ENCODE data around the gene ZGPAT. TPM values are rescaled to one million over a fixed set of nuclear protein-coding genes. Genes with fewer than 3 reads are reported as not detected.
A peak's percentile ranks its signal among the peaks of the same experiment; 100 is the strongest.
"Not testable (repeated sequence)": the region's sequence is repeated elsewhere in the genome, so short reads cannot be mapped to it uniquely, and the experiment has no call there.

ZGPAT gene
- total RNA-seq, 2 experiments from 2014 or later = 41.6 to 42.8 TPM

- Mint-ChIP-seq H3K27ac (no peak overlapping the region), H3K4me3 (peak overlapping the region; percentile 90), H3K36me3 (ENCODE audit: low read depth) (peaks cover 35% of the 10 kb centered on the region), H3K4me1 (peaks cover 55% of the 10 kb centered on the region), H3K9me3 (no peaks in the 10 kb centered on the region), H3K27me3 (no peaks in the 10 kb centered on the region)
- POLR2A ChIA-PET = interaction anchor here (1.3 to 9.3 kb wide), 3 partner anchors 31 to 184 kb away, joined by 4 to 120 read pairs (median 21); partner anchors contain the start of genes LIME1 and SLC2A4RG
- no peak for DNase-seq
- CTCF ChIA-PET = interaction anchor here (0.8 kb wide), 1 partner anchor 10 kb away, joined by 3 read pairs; no protein-coding TSS in a partner anchor
Observed at GRCh38 chr20:63705232-63706026, 2.4 kb upstream of the ZGPAT start.

- Mint-ChIP-seq H3K27me3 (no peaks in the 10 kb centered on the region), H3K36me3 (ENCODE audit: low read depth) (peaks cover 42% of the 10 kb centered on the region)
- POLR2A ChIA-PET = interaction anchor here (1.0 to 9.3 kb wide), 5 partner anchors 30 to 414 kb away, joined by 3 to 120 read pairs (median 4); partner anchors contain the start of genes LIME1 and SLC2A4RG
Observed at GRCh38 chr20:63706027-63706695, 1.7 kb upstream of the ZGPAT start.

DNA sequence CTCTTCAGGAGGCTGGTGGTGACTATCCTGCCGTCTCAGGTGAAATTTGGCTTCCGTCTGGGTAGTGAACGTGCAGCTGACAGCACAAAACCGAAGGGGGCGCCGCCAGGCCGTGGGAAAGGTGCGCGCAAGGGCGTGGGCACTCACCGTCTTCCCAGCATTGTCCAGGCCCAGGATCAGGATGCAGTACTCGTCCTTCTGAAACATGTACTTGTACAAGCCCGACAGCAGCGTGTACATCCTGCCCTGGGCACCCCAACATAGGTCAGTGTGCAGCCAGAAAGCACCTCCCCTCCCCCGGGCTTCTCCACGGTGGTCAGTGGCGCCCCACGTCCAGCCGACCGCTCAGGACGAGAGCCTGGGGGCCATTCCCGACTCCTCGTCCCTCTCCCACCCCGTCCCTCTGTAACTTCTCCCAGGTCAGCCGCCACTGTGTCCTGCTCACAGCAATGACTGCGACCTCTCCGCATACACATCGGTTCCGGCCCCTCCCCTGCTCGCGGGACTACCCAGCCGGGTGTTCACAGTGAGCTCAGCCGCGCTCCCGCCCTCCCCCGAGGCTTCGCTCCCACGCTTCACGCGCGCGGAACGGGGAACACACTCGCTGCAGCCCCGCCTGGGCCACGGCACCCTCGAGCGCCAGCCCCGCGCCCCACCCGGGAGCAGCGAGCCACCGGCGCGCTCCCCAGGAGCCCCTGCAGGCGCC is 834 bp upstream of the ZGPAT start:
- peaks cover 50% of the 10 kb centered on the region for H3K36me3 Mint-ChIP-seq (ENCODE audit: low read depth)
- H3K9me3 Mint-ChIP-seq = no peaks in the 10 kb centered on the region
- DNase-seq = peak; percentile 72
- ChIA-PET CTCF (interaction anchor here (0.6 to 3.0 kb wide), 20 partner anchors 8 to 332 kb away, joined by 3 to 35 read pairs (median 4); partner anchors contain the start of genes LIME1, PRPF6, PTK6 and SAMD10), POLR2A (interaction anchor here (0.8 to 9.3 kb wide), 18 partner anchors 8 to 413 kb away, joined by 3 to 120 read pairs (median 4); partner anchors contain the start of genes LIME1, RTEL1, SLC2A4RG and TPD52L2)
- H3K27ac Mint-ChIP-seq = peak overlapping the region; percentile 87
- H3K4me3 Mint-ChIP-seq = peak overlapping the region; percentile 90
- H3K4me1 Mint-ChIP-seq = peaks cover 58% of the 10 kb centered on the region
- H3K27me3 Mint-ChIP-seq = no peaks in the 10 kb centered on the region

More at GRCh38 chr20:63706027-63706695, 1.7 kb upstream of the ZGPAT start:
- H3K27ac Mint-ChIP-seq = peak overlapping the region; percentile 87
- no peak for DNase-seq
- peak overlapping the region; percentile 90 for H3K4me3 Mint-ChIP-seq
- H3K9me3 Mint-ChIP-seq = no peaks in the 10 kb centered on the region
- CTCF ChIA-PET = interaction anchor here (0.6 to 3.0 kb wide), 5 partner anchors 9 to 159 kb away, joined by 3 to 35 read pairs (median 7); partner anchors contain the start of genes LIME1 and TPD52L2
- H3K4me1 Mint-ChIP-seq = peaks cover 58% of the 10 kb centered on the region

- H3K36me3 Mint-ChIP-seq (ENCODE audit: low read depth) = peaks cover 61% of the 10 kb centered on the region
- H3K9me3 Mint-ChIP-seq = peaks cover 3% of the 10 kb centered on the region
- peaks cover 59% of the 10 kb centered on the region for H3K4me1 Mint-ChIP-seq
- no peak for DNase-seq
- ChIA-PET CTCF (interaction anchor here (0.8 to 3.0 kb wide), 20 partner anchors 12 to 330 kb away, joined by 3 to 35 read pairs (median 4); partner anchors contain the start of genes LIME1, PRPF6, PTK6 and SAMD10), POLR2A (interaction anchor here (0.6 to 9.3 kb wide), 20 partner anchors 8 to 260 kb away, joined by 3 to 120 read pairs (median 4); partner anchors contain the start of genes LIME1, RTEL1, SLC2A4RG and TNFRSF6B)
- peak overlapping the region; percentile 61 for H3K27ac Mint-ChIP-seq
- H3K27me3 Mint-ChIP-seq = no peaks in the 10 kb centered on the region
- peak overlapping the region; percentile 90 for H3K4me3 Mint-ChIP-seq
Observed at GRCh38 chr20:63708301-63709148, 686 bp downstream of the ZGPAT start.

DNA sequence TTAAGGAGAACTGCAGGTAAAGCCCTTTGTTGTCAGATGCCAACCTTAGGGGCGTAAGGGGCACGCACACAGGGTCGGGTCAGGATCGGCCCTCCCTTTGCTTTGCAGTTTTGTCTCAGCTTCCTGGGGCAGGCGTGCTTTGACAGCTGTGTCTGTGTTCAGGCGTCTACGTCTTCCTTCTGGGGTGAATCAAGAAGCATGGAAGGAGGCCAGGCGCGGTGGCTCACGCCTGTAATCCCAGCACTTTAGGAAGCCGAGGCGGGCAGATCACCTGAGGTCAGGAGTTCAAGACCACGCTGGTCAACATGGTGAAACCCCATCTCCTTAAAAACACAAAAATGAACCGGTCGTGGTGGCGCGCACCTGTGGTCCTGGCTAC is 1.3 kb downstream of the ZGPAT start:
- peaks cover 3% of the 10 kb centered on the region for H3K9me3 Mint-ChIP-seq
- H3K27ac Mint-ChIP-seq = no peak overlapping the region
- H3K4me3 Mint-ChIP-seq = peak overlapping the region; percentile 90
- no peak for DNase-seq
- ChIA-PET CTCF (interaction anchor here (1.6 to 3.0 kb wide), 3 partner anchors 12 to 156 kb away, joined by 5 to 29 read pairs (median 13); partner anchors contain the start of gene TPD52L2), POLR2A (interaction anchor here (0.9 to 9.3 kb wide), 4 partner anchors 19 to 42 kb away, joined by 3 to 120 read pairs (median 6); partner anchors contain the start of genes LIME1 and SLC2A4RG)
- no peaks in the 10 kb centered on the region for H3K27me3 Mint-ChIP-seq
- peaks cover 59% of the 10 kb centered on the region for H3K4me1 Mint-ChIP-seq
- H3K36me3 Mint-ChIP-seq (ENCODE audit: low read depth) = peaks cover 65% of the 10 kb centered on the region

GRCh38 chr20:63711085-63711645 is 3.3 kb downstream of the ZGPAT start:
- peaks cover 71% of the 10 kb centered on the region for H3K36me3 Mint-ChIP-seq (ENCODE audit: low read depth)
- CTCF ChIA-PET = interaction anchor here (0.9 to 1.6 kb wide), 4 partner anchors 11 to 328 kb away, joined by 3 to 5 read pairs (median 3); partner anchors contain the start of gene PTK6
- peak overlapping the region; percentile 54 for H3K4me3 Mint-ChIP-seq
- peak overlapping the region; percentile 37 for H3K27ac Mint-ChIP-seq
- POLR2A ChIA-PET = interaction anchor here (0.8 to 1.1 kb wide), 3 partner anchors 25 to 28 kb away, joined by 3 to 4 read pairs (median 4); no protein-coding TSS in a partner anchor
- H3K27me3 Mint-ChIP-seq = no peaks in the 10 kb centered on the region
- H3K9me3 Mint-ChIP-seq = peaks cover 9% of the 10 kb centered on the region
- no peak for DNase-seq
- peaks cover 58% of the 10 kb centered on the region for H3K4me1 Mint-ChIP-seq

DNA sequence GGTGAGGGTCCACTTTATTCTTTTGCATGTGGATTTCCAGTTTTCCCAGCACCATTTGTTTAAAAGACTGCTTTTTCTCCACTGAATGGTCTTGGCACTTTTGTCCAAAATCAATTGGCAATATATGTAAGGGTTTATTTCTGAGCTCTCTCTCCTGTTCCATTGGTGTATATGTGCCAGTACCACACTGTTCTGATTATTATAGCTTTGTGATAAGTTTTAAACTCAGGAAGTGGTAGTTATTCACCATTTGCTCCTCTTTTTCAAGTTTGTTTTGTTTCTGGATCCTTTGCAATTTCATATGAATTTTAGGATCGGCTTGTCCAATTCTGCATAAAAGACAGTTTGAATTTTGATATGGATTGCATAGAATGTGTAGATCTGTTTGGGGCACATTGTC is 4.4 kb downstream of the ZGPAT start:
- Mint-ChIP-seq H3K27me3 (no peaks in the 10 kb centered on the region), H3K4me1 (peaks cover 54% of the 10 kb centered on the region), H3K27ac (no peak overlapping the region), H3K4me3 (no peak overlapping the region), H3K36me3 (ENCODE audit: low read depth) (peaks cover 72% of the 10 kb centered on the region), H3K9me3 (peaks cover 10% of the 10 kb centered on the region)
- CTCF ChIA-PET = interaction anchor here (1.5 kb wide), 1 partner anchor 327 kb away, joined by 3 read pairs; no protein-coding TSS in a partner anchor
- POLR2A ChIA-PET = interaction anchor here (0.7 to 2.0 kb wide), 4 partner anchors 14 to 27 kb away, joined by 3 to 7 read pairs (median 4); no protein-coding TSS in a partner anchor
- no peak for DNase-seq

DNA sequence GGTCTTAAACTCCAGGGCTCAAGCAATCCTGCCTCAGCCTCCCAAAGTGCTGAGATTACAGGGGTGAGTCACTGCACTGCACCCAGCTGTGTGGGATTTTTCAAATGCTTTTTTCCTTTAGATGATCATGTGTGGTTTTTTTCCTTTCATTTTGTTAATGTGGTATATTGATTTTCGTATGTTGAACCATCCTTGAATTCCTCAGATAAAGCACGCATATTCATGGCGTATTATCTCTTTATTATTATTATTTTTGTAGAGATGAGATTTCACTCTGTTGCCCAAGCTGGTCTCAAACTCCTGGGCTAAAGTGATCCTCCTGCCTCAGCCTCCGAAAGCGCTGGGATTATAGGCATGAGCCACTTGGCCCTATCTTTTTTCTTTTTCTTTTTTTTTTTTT is 7.0 kb downstream of the ZGPAT start:
- CTCF ChIA-PET = interaction anchor here (0.8 to 1.5 kb wide), 2 partner anchors 9 to 21 kb away, joined by 3 read pairs; partner anchors contain the start of gene LIME1

GRCh38 chr20:63718996-63719395 is 11.2 kb downstream of the ZGPAT start:
- H3K9me3 Mint-ChIP-seq = peaks cover 12% of the 10 kb centered on the region
- peaks cover 37% of the 10 kb centered on the region for H3K4me1 Mint-ChIP-seq
- no peak overlapping the region for H3K4me3 Mint-ChIP-seq
- no peaks in the 10 kb centered on the region for H3K27me3 Mint-ChIP-seq
- ChIA-PET CTCF (interaction anchor here (5.2 kb wide), 1 partner anchor 11 kb away, joined by 13 read pairs; the partner anchor contains the start of genes ARFRP1 and ZGPAT), POLR2A (no interaction called here)
- H3K27ac Mint-ChIP-seq = no peak overlapping the region
- no peak for DNase-seq
- peaks cover 79% of the 10 kb centered on the region for H3K36me3 Mint-ChIP-seq (ENCODE audit: low read depth)

More for the DNA sequence above, 7.0 kb downstream of the ZGPAT start:
- no peaks in the 10 kb centered on the region for H3K27me3 Mint-ChIP-seq
- peaks cover 47% of the 10 kb centered on the region for H3K4me1 Mint-ChIP-seq
- H3K36me3 Mint-ChIP-seq (ENCODE audit: low read depth) = peaks cover 85% of the 10 kb centered on the region
- H3K4me3 Mint-ChIP-seq = no peak overlapping the region
- H3K27ac Mint-ChIP-seq = no peak overlapping the region
- POLR2A ChIA-PET = no interaction called here
- peaks cover 15% of the 10 kb centered on the region for H3K9me3 Mint-ChIP-seq
- DNase-seq = no peak

- H3K9me3 Mint-ChIP-seq = peaks cover 18% of the 10 kb centered on the region
- H3K36me3 Mint-ChIP-seq (ENCODE audit: low read depth) = peaks cover 71% of the 10 kb centered on the region
- CTCF ChIA-PET = interaction anchor here (5.2 kb wide), 1 partner anchor 15 kb away, joined by 13 read pairs; the partner anchor contains the start of genes ARFRP1 and ZGPAT
- POLR2A ChIA-PET = interaction anchor here (0.6 to 1.1 kb wide), 3 partner anchors 14 to 142 kb away, joined by 3 read pairs; partner anchors contain the start of genes LIME1 and TPD52L2
- not testable (repeated sequence) for H3K4me3 Mint-ChIP-seq, DNase-seq, H3K27me3 Mint-ChIP-seq, H3K27ac Mint-ChIP-seq
- H3K4me1 Mint-ChIP-seq = peaks cover 38% of the 10 kb centered on the region
Observed at GRCh38 chr20:63722967-63723622, 15.3 kb downstream of the ZGPAT start.
